ENCODE measurements around the gene APC2. TPM values are rescaled to one million over a fixed set of nuclear protein-coding genes. Genes with fewer than 3 reads are reported as not detected.
A peak's percentile ranks its signal among the peaks of the same experiment; 100 is the strongest.

Gene APC2, protein sequence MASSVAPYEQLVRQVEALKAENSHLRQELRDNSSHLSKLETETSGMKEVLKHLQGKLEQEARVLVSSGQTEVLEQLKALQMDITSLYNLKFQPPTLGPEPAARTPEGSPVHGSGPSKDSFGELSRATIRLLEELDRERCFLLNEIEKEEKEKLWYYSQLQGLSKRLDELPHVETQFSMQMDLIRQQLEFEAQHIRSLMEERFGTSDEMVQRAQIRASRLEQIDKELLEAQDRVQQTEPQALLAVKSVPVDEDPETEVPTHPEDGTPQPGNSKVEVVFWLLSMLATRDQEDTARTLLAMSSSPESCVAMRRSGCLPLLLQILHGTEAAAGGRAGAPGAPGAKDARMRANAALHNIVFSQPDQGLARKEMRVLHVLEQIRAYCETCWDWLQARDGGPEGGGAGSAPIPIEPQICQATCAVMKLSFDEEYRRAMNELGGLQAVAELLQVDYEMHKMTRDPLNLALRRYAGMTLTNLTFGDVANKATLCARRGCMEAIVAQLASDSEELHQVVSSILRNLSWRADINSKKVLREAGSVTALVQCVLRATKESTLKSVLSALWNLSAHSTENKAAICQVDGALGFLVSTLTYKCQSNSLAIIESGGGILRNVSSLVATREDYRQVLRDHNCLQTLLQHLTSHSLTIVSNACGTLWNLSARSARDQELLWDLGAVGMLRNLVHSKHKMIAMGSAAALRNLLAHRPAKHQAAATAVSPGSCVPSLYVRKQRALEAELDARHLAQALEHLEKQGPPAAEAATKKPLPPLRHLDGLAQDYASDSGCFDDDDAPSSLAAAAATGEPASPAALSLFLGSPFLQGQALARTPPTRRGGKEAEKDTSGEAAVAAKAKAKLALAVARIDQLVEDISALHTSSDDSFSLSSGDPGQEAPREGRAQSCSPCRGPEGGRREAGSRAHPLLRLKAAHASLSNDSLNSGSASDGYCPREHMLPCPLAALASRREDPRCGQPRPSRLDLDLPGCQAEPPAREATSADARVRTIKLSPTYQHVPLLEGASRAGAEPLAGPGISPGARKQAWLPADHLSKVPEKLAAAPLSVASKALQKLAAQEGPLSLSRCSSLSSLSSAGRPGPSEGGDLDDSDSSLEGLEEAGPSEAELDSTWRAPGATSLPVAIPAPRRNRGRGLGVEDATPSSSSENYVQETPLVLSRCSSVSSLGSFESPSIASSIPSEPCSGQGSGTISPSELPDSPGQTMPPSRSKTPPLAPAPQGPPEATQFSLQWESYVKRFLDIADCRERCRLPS (N-terminal part only)
- total RNA-seq: under 1 TPM; 0.09 to 0.14 TPM

DNA sequence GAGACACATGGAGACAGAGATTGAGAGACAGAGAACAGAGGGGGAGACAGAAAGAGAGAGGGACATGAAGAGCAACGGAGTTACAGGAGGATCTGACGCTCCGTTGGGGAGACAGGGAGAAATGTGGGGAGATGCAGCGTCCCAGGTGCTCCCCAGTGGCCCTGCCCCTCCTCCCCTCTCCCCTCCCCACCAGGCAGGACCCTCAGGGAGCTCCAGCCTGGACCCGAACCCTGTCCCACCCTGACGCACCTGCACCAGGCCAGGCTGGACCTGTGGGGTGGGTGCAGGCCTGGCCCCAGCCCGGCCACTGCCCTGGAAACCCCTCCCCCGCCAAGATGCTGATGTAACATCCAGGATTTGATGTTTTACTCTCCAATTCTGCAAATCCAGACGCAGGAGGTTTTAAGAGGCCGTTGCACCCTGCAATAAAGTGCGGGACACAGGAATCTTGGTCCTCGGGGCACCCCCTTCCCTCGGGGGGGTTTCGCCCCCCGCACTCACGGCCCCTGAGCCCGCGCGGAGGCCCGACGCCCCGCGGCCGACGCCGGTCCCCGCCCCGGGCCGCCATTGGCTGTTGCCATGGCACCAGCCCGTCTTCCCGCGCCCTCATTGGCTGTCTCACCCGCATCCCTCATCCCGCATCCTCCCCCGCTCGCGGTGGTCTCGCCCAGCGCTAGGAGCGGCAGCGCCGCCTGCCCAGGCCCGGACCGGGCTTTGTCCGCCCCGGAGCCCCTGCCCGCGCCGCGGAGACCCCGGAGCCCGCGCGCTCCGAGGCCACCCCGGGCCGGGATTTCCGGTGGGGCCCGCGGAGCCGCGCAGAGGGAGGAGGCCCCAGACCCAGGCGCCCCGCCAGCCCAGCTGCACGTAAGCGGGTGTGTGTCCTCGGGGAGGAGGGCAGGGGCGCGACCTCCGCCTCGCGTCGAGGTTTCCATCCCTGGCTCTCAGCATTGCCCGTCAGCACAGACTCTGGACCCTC is at the start of gene APC2:
Gene APC2, plus strand, starts transcription at position 655 of the 976 bp plus-strand sequence. CDS start 2,881 bp downstream, outside the sequence.
- CTCF ChIA-PET: interaction anchor here (0.5 kb wide), 1 partner anchor 53 kb away, joined by 3 read pairs; no protein-coding TSS in a partner anchor

DNA sequence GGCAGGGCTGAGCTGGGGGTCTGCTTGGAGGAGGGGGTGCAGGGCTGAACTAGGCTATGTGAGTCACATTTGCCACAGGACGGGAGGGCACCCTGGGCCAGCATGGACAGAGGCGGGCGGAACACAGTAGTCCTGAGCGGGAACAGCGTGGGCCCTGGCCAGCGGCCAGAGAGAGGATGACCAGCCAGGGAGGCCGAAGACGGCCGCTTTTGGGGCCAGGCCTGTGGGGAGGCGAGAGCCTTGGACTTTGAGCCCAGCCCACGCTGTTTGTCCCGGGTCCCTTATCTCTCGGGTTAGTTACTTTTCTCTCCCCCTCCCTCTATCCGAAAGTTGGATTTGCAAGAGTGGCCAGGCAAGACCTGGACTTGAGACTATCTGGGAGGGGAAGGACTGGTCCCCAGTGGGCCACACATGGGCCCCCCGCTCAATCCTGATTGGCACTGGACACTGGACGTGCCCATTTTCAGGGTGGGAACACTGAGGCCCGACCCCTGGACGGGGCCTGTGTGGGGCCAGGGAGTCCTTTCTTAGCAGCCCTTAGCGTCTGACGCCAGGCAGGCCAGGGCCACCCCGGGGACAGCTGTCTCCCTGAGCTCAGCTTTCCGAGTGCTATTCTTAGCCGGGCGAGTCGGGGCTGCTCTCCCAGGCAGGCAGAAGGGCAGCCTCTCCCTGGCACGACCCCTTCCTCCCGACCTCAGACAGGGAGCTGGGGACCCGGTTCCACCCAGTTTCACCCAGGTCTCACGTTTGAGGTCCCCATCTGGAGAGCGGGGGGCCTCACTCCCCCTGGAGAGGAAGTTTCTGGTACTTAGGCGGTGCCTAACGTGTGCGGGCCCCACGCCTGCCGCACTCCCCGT is 49.4 kb upstream of the APC2 start:
- no peak overlapping the region for H3K27ac Mint-ChIP-seq
- CTCF ChIA-PET: interaction anchor here (0.6 to 0.7 kb wide), 3 partner anchors 14 to 37 kb away, joined by 3 read pairs; no protein-coding TSS in a partner anchor

More for the DNA sequence above, at the start of gene APC2:
- POLR2A ChIA-PET: no interaction called here
- DNase-seq (peak; percentile 57), ATAC-seq (peak; percentile 15)
- H3K4me3 Mint-ChIP-seq: no peak within 1 kb of the TSS
- H3K27me3 Mint-ChIP-seq: peaks cover 46% of the 10 kb centered on the region
- H3K27ac Mint-ChIP-seq: no peak within 1 kb of the TSS
- no peaks in the 10 kb centered on the region for H3K36me3 Mint-ChIP-seq (ENCODE audit: low read depth)
- intact Hi-C loops (cut with DNase I, micrococcal nuclease): no loop called here
- peaks cover 14% of the 10 kb centered on the region for H3K4me1 Mint-ChIP-seq
- no peaks in the 10 kb centered on the region for H3K9me3 Mint-ChIP-seq (ENCODE audit: low read depth)

DNA sequence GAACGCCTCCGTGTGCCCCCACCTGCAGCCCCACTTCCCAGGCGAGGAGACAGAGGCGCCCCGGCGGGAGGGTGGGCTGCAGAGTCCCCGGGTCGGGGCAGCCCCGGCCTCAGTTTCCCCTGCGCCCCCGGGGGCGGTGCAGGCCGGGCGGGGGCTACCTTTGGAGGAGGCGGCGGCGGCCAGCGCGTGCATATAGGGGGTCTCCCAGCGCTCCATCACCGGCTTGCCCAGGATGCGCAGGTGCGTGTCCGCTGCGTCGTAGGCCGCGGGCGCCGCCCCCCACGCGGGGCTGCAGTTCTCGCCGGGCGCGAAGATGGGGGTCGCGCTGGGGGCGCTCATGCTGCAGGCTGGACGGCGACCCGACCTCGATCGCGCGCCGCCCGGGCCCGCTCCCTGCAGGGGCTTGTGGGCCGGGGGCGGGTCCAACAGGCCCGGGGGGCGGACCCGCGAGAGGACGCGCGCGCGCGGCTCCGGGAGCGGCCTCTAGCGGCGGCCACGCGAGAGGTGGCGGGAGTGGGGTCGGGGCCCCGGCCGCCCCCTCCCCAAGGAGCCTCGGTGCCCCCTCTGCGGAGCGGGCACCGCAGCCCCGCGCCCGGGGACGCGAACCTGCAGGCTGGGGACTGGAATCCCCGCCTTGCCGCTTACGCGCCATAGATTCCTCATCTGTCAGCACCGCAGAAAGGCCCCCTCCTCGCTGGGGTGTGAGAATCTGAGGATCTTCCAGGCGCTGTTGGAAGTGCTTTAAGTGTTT is 48.6 kb upstream of the APC2 start, which contains the start of gene GAMT:
Gene GAMT, minus strand, starts transcription at position 405 of the 751 bp plus-strand sequence. Its CDS starts 66 bp downstream, at position 339.
- no peaks in the 10 kb centered on the region for H3K9me3 Mint-ChIP-seq (ENCODE audit: low read depth)
- peaks cover 1% of the 10 kb centered on the region for H3K36me3 Mint-ChIP-seq (ENCODE audit: low read depth)
- no peak within 1 kb of the TSS for H3K27ac Mint-ChIP-seq
- CTCF ChIA-PET: interaction anchor here (0.6 to 0.7 kb wide), 3 partner anchors 15 to 36 kb away, joined by 3 read pairs; no protein-coding TSS in a partner anchor
- peak within 1 kb of the TSS; percentile 71 for H3K4me3 Mint-ChIP-seq
- ATAC-seq (peak; percentile 78), DNase-seq (peak; percentile 76)
- POLR2A ChIA-PET: interaction anchor here (0.6 kb wide), 1 partner anchor 43 kb away, joined by 3 read pairs; no protein-coding TSS in a partner anchor
- peaks cover 2% of the 10 kb centered on the region for H3K27me3 Mint-ChIP-seq
- peaks cover 12% of the 10 kb centered on the region for H3K4me1 Mint-ChIP-seq
- intact Hi-C loops (cut with DNase I, micrococcal nuclease): loop anchor here in 1 of 2 experiments (1.0 kb wide), 2 partner anchors 18 to 47 kb away; partner anchors contain the start of gene NDUFS7

More for the DNA sequence above, 49.4 kb upstream of the APC2 start:
- ATAC-seq: peak; percentile 15
- no peaks in the 10 kb centered on the region for H3K9me3 Mint-ChIP-seq (ENCODE audit: low read depth)
- DNase-seq: no peak
- POLR2A ChIA-PET: interaction anchor here (0.6 kb wide), 1 partner anchor 43 kb away, joined by 3 read pairs; no protein-coding TSS in a partner anchor
- peaks cover 15% of the 10 kb centered on the region for H3K4me1 Mint-ChIP-seq
- H3K4me3 Mint-ChIP-seq: peak overlapping the region; percentile 71
- H3K36me3 Mint-ChIP-seq (ENCODE audit: low read depth): peaks cover 1% of the 10 kb centered on the region
- intact Hi-C loops (cut with DNase I, micrococcal nuclease): loop anchor here in 1 of 2 experiments (1.0 kb wide), 2 partner anchors 17 to 46 kb away; partner anchors contain the start of gene NDUFS7
- peaks cover 2% of the 10 kb centered on the region for H3K27me3 Mint-ChIP-seq

DNA sequence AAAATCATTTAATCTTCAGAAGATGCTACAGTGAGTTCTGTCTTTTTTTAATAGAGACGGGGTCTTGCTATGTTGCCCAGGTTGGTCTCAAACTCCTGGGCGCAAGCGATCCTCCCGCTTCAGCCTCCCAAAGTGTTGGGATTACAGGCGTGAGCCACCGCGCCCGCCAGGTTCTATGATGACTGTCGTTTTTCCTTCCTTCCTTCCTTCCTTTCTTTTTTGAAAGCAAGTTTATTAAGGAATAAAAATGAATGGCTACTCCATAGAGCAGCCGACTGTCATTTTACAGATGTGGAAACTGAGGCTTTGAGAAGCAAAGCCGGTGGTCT is 48.1 kb upstream of the APC2 start:
- Mint-ChIP-seq H3K27ac (no peak overlapping the region), H3K36me3 (ENCODE audit: low read depth) (peaks cover 1% of the 10 kb centered on the region), H3K4me1 (peaks cover 15% of the 10 kb centered on the region), H3K4me3 (peak overlapping the region; percentile 50), H3K9me3 (ENCODE audit: low read depth) (no peaks in the 10 kb centered on the region), H3K27me3 (peaks cover 2% of the 10 kb centered on the region)
- ChIA-PET POLR2A (no interaction called here), CTCF (no interaction called here)
- ATAC-seq (no peak), DNase-seq (no peak)
- intact Hi-C loops (cut with DNase I, micrococcal nuclease): loop anchor here in 1 of 2 experiments (1.0 kb wide), 2 partner anchors 19 to 48 kb away; partner anchors contain the start of gene NDUFS7

DNA sequence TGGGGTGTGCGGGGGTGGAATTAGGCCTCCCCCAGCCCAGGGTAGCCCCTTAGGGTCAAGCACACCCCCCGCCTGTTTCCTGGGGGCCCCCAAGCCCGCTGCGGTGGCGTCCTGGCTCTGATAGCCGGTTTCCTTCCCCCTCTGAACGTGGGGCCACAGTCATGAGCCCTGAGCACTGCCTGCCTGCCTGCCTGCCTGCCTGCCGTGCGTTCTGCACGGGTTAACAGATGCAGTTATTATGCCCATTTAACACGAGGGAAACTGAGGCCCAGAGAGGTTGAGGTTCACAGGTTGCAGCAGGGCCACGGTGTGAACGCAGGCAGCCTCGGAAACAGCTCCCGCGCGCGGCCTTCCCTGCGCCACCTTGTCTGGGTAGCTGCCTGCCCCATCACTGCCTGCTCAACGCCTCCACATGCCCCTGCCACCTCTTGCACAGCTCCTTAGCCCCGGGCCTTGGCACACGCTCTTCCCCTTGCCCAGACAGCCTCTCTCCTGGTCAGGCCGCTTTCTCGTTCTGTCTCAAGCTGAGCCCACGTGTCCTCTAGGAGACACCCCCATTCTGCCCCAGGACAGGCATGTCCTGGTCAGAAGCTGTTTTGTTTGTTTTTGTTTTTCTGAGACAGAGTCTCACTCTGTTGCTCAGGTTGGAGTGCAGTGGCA is 47.4 kb upstream of the APC2 start:
- DNase-seq (no peak), ATAC-seq (no peak)
- Mint-ChIP-seq H3K4me3 (peak overlapping the region; percentile 49), H3K9me3 (ENCODE audit: low read depth) (no peaks in the 10 kb centered on the region), H3K36me3 (ENCODE audit: low read depth) (peaks cover 1% of the 10 kb centered on the region), H3K27ac (peak overlapping the region; percentile 58), H3K4me1 (peaks cover 15% of the 10 kb centered on the region), H3K27me3 (peaks cover 2% of the 10 kb centered on the region)
- POLR2A ChIA-PET: no interaction called here
- CTCF ChIA-PET: interaction anchor here (0.9 to 1.4 kb wide), 4 partner anchors 10 to 159 kb away, joined by 3 to 4 read pairs (median 3); no protein-coding TSS in a partner anchor
- intact Hi-C loops (cut with DNase I, micrococcal nuclease): no loop called here

DNA sequence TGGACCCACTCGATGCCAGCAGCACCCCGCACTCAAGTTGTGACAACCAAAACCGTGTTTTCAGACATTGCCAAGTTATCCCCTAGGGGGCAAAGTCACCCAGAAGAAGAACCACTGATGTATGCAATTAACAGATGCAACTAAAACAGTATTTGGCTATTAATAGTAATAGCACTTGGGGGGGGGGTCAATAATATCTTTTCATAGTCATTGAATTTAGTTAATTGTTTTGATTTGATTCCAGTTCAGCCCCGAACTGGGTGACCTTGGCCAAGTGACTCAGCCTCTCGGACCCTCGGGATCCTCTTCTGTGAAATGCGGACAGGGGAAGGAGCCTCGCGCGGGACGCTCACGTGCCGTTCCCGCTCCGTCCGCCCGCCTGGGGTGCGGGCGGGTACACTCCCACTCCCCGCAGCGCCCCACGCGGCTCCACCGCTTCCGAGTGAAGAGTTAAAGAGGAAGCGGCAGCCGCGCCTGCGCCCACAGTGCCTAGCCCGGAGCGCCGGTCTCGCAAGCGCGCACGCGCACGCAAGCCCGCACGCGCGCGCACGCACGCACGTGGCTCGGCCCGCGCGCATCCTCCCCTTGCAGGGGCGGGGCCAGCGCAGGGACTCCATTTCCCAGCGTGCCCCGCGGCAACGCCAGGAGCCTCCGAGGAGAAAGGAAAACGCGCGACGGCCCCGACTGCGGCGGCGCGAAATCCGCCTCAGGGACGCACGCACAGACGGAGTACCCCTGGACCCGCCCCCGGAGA is 43.0 kb upstream of the APC2 start:
- CTCF ChIA-PET: no interaction called here
- Mint-ChIP-seq H3K36me3 (ENCODE audit: low read depth) (peaks cover 23% of the 10 kb centered on the region), H3K4me3 (peak overlapping the region; percentile 65), H3K27me3 (peaks cover 2% of the 10 kb centered on the region), H3K4me1 (peaks cover 43% of the 10 kb centered on the region), H3K9me3 (ENCODE audit: low read depth) (no peaks in the 10 kb centered on the region), H3K27ac (peak overlapping the region; percentile 72)
- ATAC-seq (peak; percentile 83), DNase-seq (peak; percentile 99)
- POLR2A ChIA-PET: no interaction called here
- intact Hi-C loops (cut with DNase I, micrococcal nuclease): loop anchor here (1.0 to 5.0 kb wide), 22 partner anchors 24 to 829 kb away; partner anchors contain the start of genes FAM174C (in 2 of the 2), RPS15 (in 2 of the 2), ADAMTSL5 (in 1 of the 2) and ATP8B3 (in 1 of the 2)

DNA sequence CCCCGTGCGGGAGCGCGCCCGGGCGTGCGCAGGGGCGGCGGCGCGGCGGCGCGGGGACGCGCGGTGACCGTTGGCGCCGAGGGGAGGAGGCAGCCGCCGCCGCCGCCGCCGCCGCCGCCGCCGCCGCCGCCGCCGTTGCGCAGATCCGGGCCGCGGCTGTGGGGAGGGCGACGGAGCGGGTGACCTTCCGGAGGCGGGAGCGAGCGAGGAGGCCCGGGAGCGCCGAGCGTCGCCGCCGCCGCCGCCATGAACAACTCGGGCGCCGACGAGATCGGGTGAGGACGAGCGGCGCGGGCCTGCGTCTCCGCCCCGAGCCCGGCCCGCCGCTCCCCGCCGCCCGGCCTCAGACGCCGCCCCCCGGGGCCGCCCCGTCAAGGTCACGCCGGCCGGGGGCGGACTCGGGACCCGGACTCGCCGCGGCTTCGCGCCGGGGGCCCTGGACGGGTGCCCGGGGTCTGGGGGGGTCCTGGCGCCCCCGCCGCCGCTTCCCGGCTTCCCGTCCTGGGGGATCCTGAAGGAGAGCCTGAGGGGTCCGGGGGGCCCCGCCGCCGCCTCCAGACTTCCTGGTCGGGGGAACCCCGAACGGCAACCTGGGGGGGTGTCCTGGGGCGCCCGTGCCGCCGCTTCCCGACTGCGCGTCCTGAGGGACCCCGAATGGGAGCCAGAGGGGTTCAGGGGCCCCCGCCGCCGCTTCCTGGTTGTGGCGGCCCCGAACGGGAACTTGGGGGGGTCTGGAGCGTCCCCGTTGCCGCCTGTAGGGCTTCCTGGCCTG is 42.2 kb upstream of the APC2 start, which contains the start of gene DAZAP1:
Gene DAZAP1, plus strand, starts transcription at position 59 of the 772 bp plus-strand sequence. Its CDS starts 188 bp downstream, at position 247.
- H3K27me3 Mint-ChIP-seq: peaks cover 1% of the 10 kb centered on the region
- H3K9me3 Mint-ChIP-seq (ENCODE audit: low read depth): no peaks in the 10 kb centered on the region
- peak within 1 kb of the TSS; percentile 72 for H3K27ac Mint-ChIP-seq
- ChIA-PET POLR2A (interaction anchor here (1.4 kb wide), 1 partner anchor 139 kb away, joined by 3 read pairs; the partner anchor contains the start of gene CIRBP), CTCF (interaction anchor here (1.0 kb wide), 1 partner anchor 33 kb away, joined by 4 read pairs; no protein-coding TSS in a partner anchor)
- ATAC-seq (no peak), DNase-seq (peak; percentile 46)
- H3K4me1 Mint-ChIP-seq: peaks cover 45% of the 10 kb centered on the region
- peak within 1 kb of the TSS; percentile 83 for H3K4me3 Mint-ChIP-seq
- intact Hi-C loops (cut with DNase I, micrococcal nuclease): loop anchor here (1.0 to 5.0 kb wide), 22 partner anchors 24 to 829 kb away; partner anchors contain the start of genes FAM174C (in 2 of the 2), NDUFS7 (in 2 of the 2), RPS15 (in 2 of the 2) and ADAMTSL5 (in 1 of the 2)
- peaks cover 24% of the 10 kb centered on the region for H3K36me3 Mint-ChIP-seq (ENCODE audit: low read depth)
